22Rv1 (cell line): ENCODE measurements around the gene ANK2.

Experiments
- ZFX ChIP-seq: fragments of 450-650 bp; IDR thresholded peaks from 2 replicates; pipeline ENCODE4 v1.6.1; 2017; ENCODE audit warnings: antibody characterized with exemption, borderline replicate concordance
- TF ChIP-seq, protein P1 (sequence below): fragments of 450-650 bp; IDR thresholded peaks from 2 replicates; pipeline ENCODE4 v1.5.1; 2017; ENCODE audit warnings: mild to moderate bottlenecking

GRCh38 chr4:113106108-113106507 is 56.7 kb downstream of the ANK2 start:
- TF ChIP-seq, protein P1, sequence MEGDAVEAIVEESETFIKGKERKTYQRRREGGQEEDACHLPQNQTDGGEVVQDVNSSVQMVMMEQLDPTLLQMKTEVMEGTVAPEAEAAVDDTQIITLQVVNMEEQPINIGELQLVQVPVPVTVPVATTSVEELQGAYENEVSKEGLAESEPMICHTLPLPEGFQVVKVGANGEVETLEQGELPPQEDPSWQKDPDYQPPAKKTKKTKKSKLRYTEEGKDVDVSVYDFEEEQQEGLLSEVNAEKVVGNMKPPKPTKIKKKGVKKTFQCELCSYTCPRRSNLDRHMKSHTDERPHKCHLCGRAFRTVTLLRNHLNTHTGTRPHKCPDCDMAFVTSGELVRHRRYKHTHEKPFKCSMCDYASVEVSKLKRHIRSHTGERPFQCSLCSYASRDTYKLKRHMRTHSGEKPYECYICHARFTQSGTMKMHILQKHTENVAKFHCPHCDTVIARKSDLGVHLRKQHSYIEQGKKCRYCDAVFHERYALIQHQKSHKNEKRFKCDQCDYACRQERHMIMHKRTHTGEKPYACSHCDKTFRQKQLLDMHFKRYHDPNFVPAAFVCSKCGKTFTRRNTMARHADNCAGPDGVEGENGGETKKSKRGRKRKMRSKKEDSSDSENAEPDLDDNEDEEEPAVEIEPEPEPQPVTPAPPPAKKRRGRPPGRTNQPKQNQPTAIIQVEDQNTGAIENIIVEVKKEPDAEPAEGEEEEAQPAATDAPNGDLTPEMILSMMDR = peak; percentile 57
- no peak for TF ChIP-seq ZFX
